IMR-90 (cell line): Measurements from ENCODE around the gene FAM47E. TPM values are rescaled to one million over a fixed set of nuclear protein-coding genes. Genes with fewer than 3 reads are reported as not detected.

Experiments used
- ATAC-seq: fragments of 200-7000 bp; cut with Tn5 transposase; 2 replicates; pipeline ENCODE4 v1.9.1; 2020; ENCODE audit warnings: low read depth, mild to moderate bottlenecking, moderate library complexity
- BruUV-seq: library from RNA; stranded (reverse); fragments of 400-500 nt; replicated peaks from 2 replicates; lab custom pipeline; 2021; lab: Mats Ljungman, UMichigan
- CTCF ChIA-PET: fragments of 300-600 bp; formaldehyde crosslinking; extraction: SDS; loops from one replicate; lab custom pipeline; 2021; ENCODE audit warnings: antibody characterized with exemption; lab: Yijun Ruan, JAX
- POLR2A ChIA-PET: fragments of 300-600 bp; sonication (Branson Sonifier 250); formaldehyde crosslinking; loops from one replicate; lab custom pipeline; 2022; ENCODE audit warnings: antibody characterized with exemption; ENCODE audit not compliant: unreplicated experiment; lab: Charles Lee
- DNase-seq: peaks from one replicate; pipeline ENCODE4 v3.0.0; 2013
- H2AFZ ChIP-seq: replicated peaks from 2 replicates; pipeline ENCODE3; 2013; ENCODE audit warnings: low read length, mild to moderate bottlenecking; ENCODE audit not compliant: poor library complexity
- H2AK5ac ChIP-seq: 2 replicates; pipeline ENCODE4 v1.6.1; 2013; ENCODE audit warnings: low read depth, low read length, inconsistent platforms
- H2AK9ac ChIP-seq: replicated peaks from 2 replicates; pipeline ENCODE3; 2013; ENCODE audit warnings: mild to moderate bottlenecking, low read depth, low read length, moderate library complexity; ENCODE audit not compliant: poor library complexity
- H2BK120ac ChIP-seq: 2 replicates; pipeline ENCODE4 v1.6.1; 2013; ENCODE audit warnings: low read depth, low read length, inconsistent platforms
- H2BK15ac ChIP-seq: 3 replicates; pipeline ENCODE4 v1.6.1; 2013; ENCODE audit warnings: low read depth, low read length, inconsistent platforms
- H2BK20ac ChIP-seq: 2 replicates; pipeline ENCODE4 v1.6.1; 2013; ENCODE audit warnings: low read depth, mild to moderate bottlenecking, inconsistent platforms, low read length, moderate library complexity
- H2BK5ac ChIP-seq: 2 replicates; pipeline ENCODE4 v1.6.1; 2013; ENCODE audit warnings: mild to moderate bottlenecking, low read depth, low read length, inconsistent platforms; ENCODE audit not compliant: poor library complexity, severe bottlenecking
- H3K14ac ChIP-seq: replicated peaks from 2 replicates; pipeline ENCODE4 v1.6.1; 2013; ENCODE audit warnings: low read depth, low read length, inconsistent platforms
- H3K18ac ChIP-seq: 2 replicates; pipeline ENCODE4 v1.6.1; 2013; ENCODE audit warnings: low read depth, low read length, control low read depth
- H3K23ac ChIP-seq: 2 replicates; pipeline ENCODE4 v1.6.1; 2013; ENCODE audit warnings: low read depth, low read length, inconsistent platforms
- H3K27ac ChIP-seq: 2 replicates; pipeline ENCODE4 v1.5.1; 2013; ENCODE audit warnings: mild to moderate bottlenecking, control low read depth, low read length; ENCODE audit not compliant: insufficient read depth
- H3K27me3 ChIP-seq: 2 replicates; pipeline ENCODE4 v1.6.1; 2013; ENCODE audit warnings: low read length; ENCODE audit not compliant: control insufficient read depth, insufficient read depth
- H3K36me3 ChIP-seq: 2 replicates; pipeline ENCODE4 v1.6.1; 2013; ENCODE audit warnings: low read length, mixed read lengths; ENCODE audit not compliant: control insufficient read depth, insufficient read depth
- H3K4ac ChIP-seq: 2 replicates; pipeline ENCODE4 v1.6.1; 2013; ENCODE audit warnings: low read depth, low read length, inconsistent platforms
- H3K4me1 ChIP-seq: 2 replicates; pipeline ENCODE4 v1.6.1; 2013; ENCODE audit warnings: low read length, mixed read lengths; ENCODE audit not compliant: control insufficient read depth, insufficient read depth
- H3K4me2 ChIP-seq: 2 replicates; pipeline ENCODE4 v1.6.1; 2013; ENCODE audit warnings: low read depth, mild to moderate bottlenecking, control low read depth, low read length, moderate library complexity
- H3K4me3 ChIP-seq: 2 replicates; pipeline ENCODE4 v1.5.1; 2013; ENCODE audit warnings: low read depth, mild to moderate bottlenecking, control low read depth, low read length, moderate library complexity; ENCODE audit not compliant: insufficient read depth
- H3K56ac ChIP-seq: 2 replicates; pipeline ENCODE4 v1.6.1; 2013; ENCODE audit warnings: low read length, inconsistent platforms; ENCODE audit not compliant: insufficient read depth; ENCODE audit errors: extremely low read depth
- H3K79me1 ChIP-seq, 2 experiments: 2 replicates each; pipeline ENCODE4 v1.6.1; 2013; ENCODE audit warnings: low read length in 2 of 2, inconsistent platforms in 1 of 2, low read depth in 1 of 2
- H3K9ac ChIP-seq: 2 replicates; pipeline ENCODE4 v1.6.1; 2013; ENCODE audit warnings: low read depth, low read length, control low read depth
- H3K9me1 ChIP-seq: 2 replicates; pipeline ENCODE4 v1.6.1; 2013; ENCODE audit warnings: low read length, inconsistent platforms; ENCODE audit not compliant: insufficient read depth
- H3K9me3 ChIP-seq: 2 replicates; pipeline ENCODE4 v1.6.1; 2013; ENCODE audit warnings: low read length; ENCODE audit not compliant: control insufficient read depth, insufficient read depth
- H4K20me1 ChIP-seq: 2 replicates; pipeline ENCODE4 v1.6.1; 2013; ENCODE audit warnings: low read length, inconsistent platforms; ENCODE audit not compliant: insufficient read depth
- H4K5ac ChIP-seq: 2 replicates; pipeline ENCODE4 v1.6.1; 2013; ENCODE audit warnings: mild to moderate bottlenecking, low read depth, low read length, control low read depth
- H4K8ac ChIP-seq, 2 experiments: 2 replicates each; pipeline ENCODE4 v1.6.1; 2013; ENCODE audit warnings: low read depth in 2 of 2, low read length in 2 of 2, control low read depth in 1 of 2, inconsistent platforms in 1 of 2
- H4K91ac ChIP-seq: 2 replicates; pipeline ENCODE4 v1.6.1; 2013; ENCODE audit warnings: low read depth, low read length, inconsistent platforms; ENCODE audit not compliant: insufficient read depth
- BHLHE40 ChIP-seq: fragments of 150-350 bp; IDR thresholded peaks from 2 replicates; pipeline ENCODE4 v1.6.1; 2016; ENCODE audit warnings: mild to moderate bottlenecking, low read depth, low read length
- CEBPB ChIP-seq: IDR thresholded peaks from 2 replicates; pipeline ENCODE4 v1.6.1; 2012; ENCODE audit warnings: low read depth, low read length, improper control_type of control experiment
- CHD1 ChIP-seq: IDR thresholded peaks from 2 replicates; pipeline ENCODE4 v1.6.1; 2012; ENCODE audit warnings: low read depth, low read length, improper control_type of control experiment
- ELK1 ChIP-seq: fragments of 150-350 bp; IDR thresholded peaks from 2 replicates; pipeline ENCODE4 v1.6.1; 2016; ENCODE audit warnings: low read depth, mild to moderate bottlenecking, low read length, moderate library complexity, borderline replicate concordance
- FOS ChIP-seq: fragments of 150-350 bp; IDR thresholded peaks from 2 replicates; pipeline ENCODE4 v1.6.1; 2016; ENCODE audit warnings: low read depth, low read length
- MAZ ChIP-seq: IDR thresholded peaks from 2 replicates; pipeline ENCODE4 v1.6.1; 2012; ENCODE audit warnings: low read depth, mild to moderate bottlenecking, low read length, improper control_type of control experiment, moderate library complexity, borderline replicate concordance
- MXI1 ChIP-seq: IDR thresholded peaks from 2 replicates; pipeline ENCODE4 v1.6.1; 2012; ENCODE audit warnings: low read depth, mild to moderate bottlenecking, low read length, moderate library complexity, borderline replicate concordance
- POLR2A ChIP-seq: IDR thresholded peaks from 2 replicates; pipeline ENCODE4 v1.6.1; 2012; ENCODE audit warnings: mild to moderate bottlenecking, low read depth, low read length
- RCOR1 ChIP-seq: IDR thresholded peaks from 2 replicates; pipeline ENCODE4 v1.6.1; 2012; ENCODE audit warnings: mild to moderate bottlenecking, low read length, improper control_type of control experiment; ENCODE audit not compliant: insufficient replicate concordance
- RFX5 ChIP-seq: IDR thresholded peaks from 2 replicates; pipeline ENCODE4 v1.8.0; 2012; ENCODE audit warnings: low read depth, mild to moderate bottlenecking, low read length, moderate library complexity
- WGBS, 2 experiments: methylation state at CpG; one replicate each; pipeline versions ENCODE4 v1.1.5 to v1.1.7; 2013; ENCODE audit warnings: missing lambda C conversion rate in 2 of 2; ENCODE audit not compliant: insufficient read length in 1 of 2; ENCODE audit errors: extremely low coverage in 2 of 2; 5-methylcytosine and 5-hydroxymethylcytosine counted together
- dilution Hi-C: fragments of 300-500 bp; cut with HindIII; formaldehyde crosslinking; loops from one replicate; pipeline ENCODE4 v1.14.3; 2018; ENCODE audit warnings: low sequenced_read_pairs; ENCODE audit not compliant: unreplicated experiment
- in situ Hi-C: fragments of 300-500 bp; cut with MboI; formaldehyde crosslinking; loops from 3 replicates; pipeline ENCODE4 v1.14.3; 2019; ENCODE audit warnings: low sequenced_read_pairs, inconsistent platforms, mixed read lengths
- intact Hi-C: fragments of 100-400 bp; cut with micrococcal nuclease; formaldehyde crosslinking; loops from 2 replicates; pipeline ENCODE4 v1.10.0; 2022
- polyA plus RNA-seq, 3 experiments: library from polyadenylated mRNA; depleted of rRNA; stranded (reverse); fragments of >200 nt; gene quantifications; 2 replicates each; pipeline ENCODE4 v1.2.3, GENCODE V29; 2012; ENCODE audit warnings: low replicate concordance in 1 of 3
- total RNA-seq: library from RNA; depleted of rRNA; stranded (reverse); fragments of >200 nt; gene quantifications from 2 replicates; pipeline ENCODE4 v1.2.3, GENCODE V29; 2012
- TF ChIP-seq, protein P1 (sequence below): fragments of 150-350 bp; IDR thresholded peaks from 2 replicates; pipeline ENCODE4 v1.6.1; 2017; ENCODE audit warnings: mild to moderate bottlenecking, antibody characterized with exemption, low read length, low read depth

Gene FAM47E
- total and polyA plus RNA-seq, 2 of the 4 experiments (the other 2 are of a cell fraction), result 0.05 TPM; not detected in 1

- in situ Hi-C loops (no loop called here), dilution Hi-C loops (no loop called here), intact Hi-C loops (no loop called here)
- no peak overlapping the region for H3K18ac ChIP-seq
- no peak overlapping the region for H2BK120ac ChIP-seq
- H2BK5ac ChIP-seq, result no peak overlapping the region
- CTCF ChIA-PET, result no interaction called here
- no peak for TF ChIP-seq CEBPB
- no peak for TF ChIP-seq RFX5
- TF ChIP-seq RCOR1, result no peak
- TF ChIP-seq CHD1, result no peak
- no peak for TF ChIP-seq ELK1
- no peak for TF ChIP-seq POLR2A
- no peak for TF ChIP-seq MXI1
- no peak for TF ChIP-seq FOS
- TF ChIP-seq, protein P1, sequence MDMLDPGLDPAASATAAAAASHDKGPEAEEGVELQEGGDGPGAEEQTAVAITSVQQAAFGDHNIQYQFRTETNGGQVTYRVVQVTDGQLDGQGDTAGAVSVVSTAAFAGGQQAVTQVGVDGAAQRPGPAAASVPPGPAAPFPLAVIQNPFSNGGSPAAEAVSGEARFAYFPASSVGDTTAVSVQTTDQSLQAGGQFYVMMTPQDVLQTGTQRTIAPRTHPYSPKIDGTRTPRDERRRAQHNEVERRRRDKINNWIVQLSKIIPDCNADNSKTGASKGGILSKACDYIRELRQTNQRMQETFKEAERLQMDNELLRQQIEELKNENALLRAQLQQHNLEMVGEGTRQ, result no peak
- no peak for TF ChIP-seq BHLHE40
- TF ChIP-seq MAZ, result no peak
- H3K79me1 ChIP-seq, result no peaks in the 10 kb centered on the region
- H3K36me3 ChIP-seq, result no peaks in the 10 kb centered on the region
- no peak overlapping the region for H2AK5ac ChIP-seq
- no TSS peak for BruUV-seq
- POLR2A ChIA-PET, result no interaction called here
- H3K56ac ChIP-seq, result no peak overlapping the region
- no peak overlapping the region for H3K4ac ChIP-seq
- no peaks in the 10 kb centered on the region for H3K4me1 ChIP-seq
- WGBS, 2 experiments, result no CpG with 5 or more reads among the region's 6 CpGs
- H2AK9ac ChIP-seq, result no peak overlapping the region
- DNase-seq, result no peak
- H3K9ac ChIP-seq, result no peak overlapping the region
- ATAC-seq, result no peak
- no peak overlapping the region for H2BK15ac ChIP-seq
- no peaks in the 10 kb centered on the region for H3K9me3 ChIP-seq
- no peak overlapping the region for H4K8ac ChIP-seq
- H3K9me1 ChIP-seq, result peaks cover 2% of the 10 kb centered on the region; the same call in 1 of the 2 replicates
- no peaks in the 10 kb centered on the region for H4K20me1 ChIP-seq
- no peak overlapping the region for H3K14ac ChIP-seq
- no peak overlapping the region for H3K27ac ChIP-seq
- H3K23ac ChIP-seq, result no peak overlapping the region
- no peak overlapping the region for H3K4me3 ChIP-seq
- H3K27me3 ChIP-seq, result peaks cover 15% of the 10 kb centered on the region
- H4K5ac ChIP-seq, result no peak overlapping the region
- no peak overlapping the region for H4K91ac ChIP-seq
- no peak overlapping the region for H3K4me2 ChIP-seq
- H2AFZ ChIP-seq, result no peak overlapping the region
- H2BK20ac ChIP-seq, result no peak overlapping the region
Observed at GRCh38 chr4:76282941-76283689, 31.6 kb downstream of the FAM47E start.
